GM19463 (cell line): Measurements from ENCODE around the gene CKS2.

Source experiments
- ATAC-seq: cut with Tn5 transposase; IDR thresholded peaks from one replicate; pipeline ENCODE4 v1.9.1; 2021; ENCODE audit warnings: mild to moderate bottlenecking, moderate library complexity; ENCODE audit not compliant: unreplicated experiment

Gene CKS2

DNA sequence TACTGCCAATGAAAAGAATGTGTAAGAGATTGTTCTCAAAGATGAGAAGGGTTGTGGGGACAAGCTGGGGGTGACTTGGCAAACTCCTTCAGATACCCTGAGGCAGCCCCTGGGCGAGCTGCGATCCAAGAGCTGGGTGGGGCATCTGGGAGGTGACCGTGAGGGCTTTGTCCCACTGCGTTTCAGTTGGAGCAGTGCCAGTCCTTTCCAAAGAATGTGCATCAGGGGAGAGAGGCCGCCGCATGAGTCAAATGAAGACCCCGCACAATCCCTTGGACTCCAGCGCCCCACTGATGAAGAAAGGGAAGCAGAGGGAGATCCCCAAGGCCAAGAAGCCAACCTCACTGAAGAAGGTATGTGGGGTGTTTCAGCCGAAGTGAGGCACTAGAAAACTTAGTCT is 35.7 kb downstream of the CKS2 start:
- no peak for ATAC-seq

DNA sequence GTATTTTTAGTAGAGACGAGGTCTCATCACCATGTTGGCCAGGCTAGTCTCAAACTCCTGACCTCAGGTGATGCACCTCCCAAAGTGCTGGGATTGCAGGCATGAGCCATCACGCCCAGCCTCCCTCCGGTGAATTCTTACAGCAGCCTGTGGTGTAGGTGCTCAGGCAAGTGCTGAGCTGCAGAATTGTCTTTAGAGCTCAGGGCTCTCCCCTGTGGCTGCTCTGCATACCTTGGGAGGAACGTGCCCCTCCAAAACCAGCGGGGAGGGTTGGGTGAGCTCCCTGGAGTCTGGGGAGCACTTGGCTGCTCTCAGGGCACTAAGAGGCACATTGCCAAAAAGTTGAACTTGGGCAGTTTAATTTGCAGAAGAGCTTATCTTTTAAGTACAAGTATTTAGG is 36.7 kb downstream of the CKS2 start:
- no peak for ATAC-seq

DNA sequence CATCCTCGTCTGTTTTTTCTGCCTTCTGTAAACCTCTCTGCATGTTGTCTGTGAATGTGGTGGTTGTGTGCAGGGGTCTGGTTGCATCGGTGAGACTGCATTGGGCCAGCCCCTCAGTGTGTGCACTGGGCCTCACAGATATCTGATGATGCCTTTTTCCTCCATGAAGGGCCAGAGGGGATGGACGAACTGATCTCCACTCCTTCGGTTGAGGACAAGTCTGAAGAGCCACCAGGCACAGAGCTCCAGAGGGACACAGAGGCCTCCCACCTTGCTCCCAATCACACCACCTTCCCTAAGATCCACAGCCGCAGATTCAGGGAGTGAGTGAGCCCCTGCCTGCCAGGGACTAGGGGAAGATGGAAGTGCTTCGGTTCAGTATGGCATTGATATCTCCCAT is 38.6 kb downstream of the CKS2 start:
- no peak for ATAC-seq

DNA sequence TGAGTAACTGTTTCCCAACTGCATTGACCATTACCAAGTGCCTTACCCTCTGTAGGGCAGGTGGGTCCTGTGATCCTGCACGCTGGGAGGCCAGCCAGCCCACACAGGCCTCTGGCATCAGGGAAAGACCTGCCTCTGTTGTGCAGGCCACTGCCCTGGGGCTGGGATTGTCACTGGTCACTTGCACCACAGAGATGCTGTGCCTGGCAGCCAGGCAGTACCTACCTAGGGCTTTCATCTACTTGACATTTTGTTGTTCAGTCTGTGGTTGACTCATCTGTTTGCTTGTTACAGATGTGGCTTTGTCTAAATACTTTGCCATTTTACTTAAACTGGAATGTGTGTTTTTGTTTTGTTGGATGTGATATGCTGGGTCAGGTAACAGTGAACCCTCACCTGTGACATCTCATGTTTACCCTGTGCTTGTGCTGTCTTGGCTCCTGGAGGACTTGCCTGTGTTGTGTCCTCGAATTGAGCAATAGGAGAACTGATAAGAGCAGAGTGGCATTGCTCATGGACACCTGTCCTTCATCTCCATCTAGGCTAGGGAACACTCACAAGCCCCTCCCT is 40.1 kb downstream of the CKS2 start:
- ATAC-seq: no peak

DNA sequence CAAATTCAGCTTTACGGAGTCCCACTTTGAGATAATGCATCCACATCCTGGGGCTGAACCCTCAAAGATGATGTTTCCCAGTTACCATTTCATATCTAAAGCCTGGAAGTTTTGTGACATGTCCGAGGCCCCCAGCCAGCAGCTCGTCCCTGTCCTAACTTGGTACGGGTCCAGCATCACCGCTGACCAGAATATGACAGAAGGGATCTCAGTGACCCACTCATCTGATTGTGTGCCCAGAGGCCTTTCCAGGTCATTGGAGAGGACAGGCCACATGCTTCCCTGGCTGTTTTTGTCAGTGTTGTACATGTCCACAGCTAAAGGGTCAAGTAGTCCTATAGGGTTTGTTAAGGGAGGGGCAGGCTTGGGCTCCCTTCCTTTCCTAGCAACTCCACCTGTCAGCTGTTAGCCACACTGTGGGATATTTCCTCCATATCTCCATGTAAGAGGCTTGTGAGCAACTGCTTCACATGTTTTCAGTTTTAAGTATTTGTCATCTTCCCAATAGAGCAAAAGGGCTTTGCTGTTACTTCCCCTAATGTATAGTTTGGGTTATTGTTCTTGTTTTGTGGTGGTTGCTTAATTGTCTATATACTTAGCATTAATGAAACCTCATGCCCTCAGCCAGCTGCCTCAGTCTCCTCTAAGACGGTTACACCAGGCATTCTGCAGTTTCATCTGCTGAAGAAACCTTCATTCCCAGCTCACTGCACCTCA is 40.7 kb downstream of the CKS2 start:
- no peak for ATAC-seq

DNA sequence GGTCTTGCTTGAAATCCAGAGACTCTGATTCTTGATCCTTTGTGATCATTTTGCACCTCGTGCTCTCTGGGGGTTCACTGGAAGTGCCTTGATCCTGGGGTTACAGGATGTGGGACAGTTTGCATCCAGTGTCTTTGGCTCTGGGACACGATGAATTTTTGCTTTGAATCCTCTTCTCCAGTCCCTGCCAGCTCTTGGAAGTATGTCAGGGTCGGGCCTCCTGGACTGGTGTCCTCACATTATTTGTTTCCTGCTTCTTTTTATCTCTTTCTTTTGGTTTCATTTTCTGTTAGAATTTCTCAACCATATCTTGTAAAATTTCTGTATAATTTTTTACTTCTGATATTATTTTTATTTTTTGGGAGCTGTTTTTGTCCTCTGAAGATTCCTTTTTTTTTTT is 41.5 kb downstream of the CKS2 start:
- no peak for ATAC-seq

DNA sequence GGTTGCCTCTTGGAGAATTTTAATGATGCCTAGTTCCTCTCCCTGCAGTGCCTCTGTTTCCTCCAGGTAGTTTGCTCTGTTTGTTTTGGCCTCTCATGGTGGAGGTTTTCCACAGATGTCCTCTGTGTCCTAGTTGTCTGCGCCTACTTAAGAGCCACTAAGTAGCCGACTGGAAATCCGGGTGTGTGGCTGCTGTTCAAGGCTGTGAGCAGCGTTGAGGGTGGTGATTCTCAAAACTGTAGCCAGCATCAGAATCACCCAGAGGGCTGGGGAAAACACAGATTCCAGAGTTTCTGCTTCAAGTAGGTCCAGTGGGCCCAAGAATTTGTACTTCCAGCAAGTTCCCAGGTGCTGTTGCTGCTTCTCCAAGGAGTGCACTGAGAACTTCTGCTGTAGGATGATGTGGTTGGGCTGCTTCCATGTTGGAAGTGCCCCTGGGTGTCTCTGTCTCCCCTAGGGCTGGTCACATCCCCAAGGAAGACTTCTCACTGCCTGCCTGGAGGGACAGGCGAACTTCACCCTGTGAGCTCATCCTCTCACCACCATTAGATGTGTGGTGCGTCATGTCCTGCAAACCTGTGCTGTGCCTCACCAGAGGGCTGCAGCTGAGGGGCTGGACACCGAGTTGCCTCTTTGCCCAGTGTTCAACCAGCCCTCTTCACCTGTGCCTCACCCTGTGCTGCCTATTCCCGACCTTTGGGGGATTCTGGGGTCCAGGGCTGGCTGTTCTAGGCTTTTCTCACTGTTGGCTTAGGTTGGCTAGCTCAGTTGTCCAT is 42.1 kb downstream of the CKS2 start:
- no peak for ATAC-seq

DNA sequence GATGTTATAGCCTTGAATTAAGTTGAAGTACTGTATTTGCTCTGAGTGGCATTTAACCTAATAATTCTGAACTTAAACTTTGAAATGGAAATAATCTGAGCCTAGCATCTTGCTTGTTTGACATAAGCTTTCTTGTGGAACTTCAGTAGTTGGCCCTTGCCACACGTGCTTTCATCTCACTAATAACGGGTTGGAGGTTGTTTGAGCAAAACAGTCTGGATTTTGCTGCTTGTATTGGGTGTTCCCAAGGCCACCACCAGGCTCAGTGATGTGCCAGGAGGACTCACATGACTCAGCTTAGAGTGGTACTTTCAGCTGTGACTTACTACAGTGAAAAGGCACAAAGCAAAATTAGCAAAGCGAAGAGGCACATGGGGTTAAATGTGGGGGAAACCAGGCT is 43.0 kb downstream of the CKS2 start:
- ATAC-seq: no peak

DNA sequence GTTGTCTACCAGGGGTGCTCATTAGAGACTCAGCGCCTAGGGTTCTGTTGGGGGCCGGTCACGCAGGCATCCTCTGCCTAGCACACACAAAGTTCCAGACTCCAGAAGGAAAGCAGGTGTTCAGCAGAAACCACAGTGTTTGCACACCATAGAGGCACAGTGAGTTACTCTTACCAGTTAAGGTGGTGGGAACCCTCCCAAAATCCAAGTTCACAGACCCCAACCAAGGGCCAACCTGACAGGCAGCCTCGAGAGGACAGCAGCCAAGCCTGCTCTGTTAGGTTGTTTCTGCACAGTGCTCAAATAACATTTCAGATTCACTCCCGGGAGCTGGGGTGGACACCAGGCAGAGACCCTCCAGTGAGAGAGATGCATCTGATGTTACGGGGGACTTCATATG is 43.5 kb downstream of the CKS2 start:
- no peak for ATAC-seq

DNA sequence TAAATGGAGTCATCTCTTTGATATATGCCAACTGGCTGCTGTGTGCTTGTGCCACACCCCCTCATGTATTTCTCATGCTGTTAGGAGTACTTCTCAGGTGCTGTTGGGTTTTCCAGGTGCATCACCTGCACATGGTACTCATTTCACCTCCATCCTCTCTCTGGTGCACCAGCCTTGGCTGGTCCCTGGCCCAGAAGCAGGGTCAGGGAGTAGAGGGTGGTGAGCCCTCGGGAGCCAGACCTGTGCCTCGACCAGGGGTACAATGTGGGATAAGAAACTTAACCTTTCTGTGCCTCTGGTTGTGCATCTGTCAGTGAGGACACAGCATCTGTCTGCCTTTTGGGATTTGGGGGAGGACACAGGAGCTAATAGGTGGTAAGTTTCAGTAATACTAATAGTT is 45.8 kb downstream of the CKS2 start:
- no peak for ATAC-seq

DNA sequence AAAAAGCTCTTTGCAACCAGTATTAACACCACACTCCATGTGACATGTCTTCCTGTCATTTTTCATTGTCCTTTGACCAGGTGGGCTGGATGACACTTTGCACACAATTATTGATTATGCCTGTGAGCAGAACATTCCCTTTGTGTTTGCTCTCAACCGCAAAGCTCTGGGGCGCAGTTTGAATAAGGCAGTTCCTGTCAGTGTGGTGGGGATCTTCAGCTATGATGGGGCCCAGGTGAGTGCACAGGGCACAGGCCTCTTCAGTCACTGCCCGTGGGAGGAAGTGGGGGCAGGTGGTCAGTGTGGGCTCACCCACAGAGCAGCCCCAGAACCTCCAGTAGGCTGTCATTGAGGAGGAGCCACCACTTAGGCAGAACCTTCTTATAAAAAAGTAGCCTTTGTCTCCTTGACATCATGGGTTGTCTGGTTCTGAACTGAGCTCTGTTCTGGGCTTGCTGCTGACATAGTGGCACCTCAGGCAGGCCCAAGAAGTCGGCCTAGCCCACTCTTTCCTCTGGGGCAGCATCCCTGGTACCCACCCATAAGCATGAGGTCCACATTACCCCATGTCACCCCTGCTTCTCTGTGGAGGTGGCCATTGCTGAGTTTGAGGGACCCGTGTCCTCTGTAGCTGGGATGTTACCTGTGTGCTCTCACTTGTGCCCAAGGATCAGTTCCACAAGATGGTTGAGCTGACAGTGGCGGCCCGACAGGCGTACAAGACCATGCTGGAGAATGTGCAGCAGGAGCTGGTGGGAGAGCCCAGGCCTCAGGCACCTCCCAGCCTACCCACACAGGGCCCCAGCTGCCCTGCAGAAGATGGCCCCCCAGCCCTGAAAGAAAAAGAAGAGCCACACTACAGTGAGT is 46.6 kb downstream of the CKS2 start:
- ATAC-seq: no peak

DNA sequence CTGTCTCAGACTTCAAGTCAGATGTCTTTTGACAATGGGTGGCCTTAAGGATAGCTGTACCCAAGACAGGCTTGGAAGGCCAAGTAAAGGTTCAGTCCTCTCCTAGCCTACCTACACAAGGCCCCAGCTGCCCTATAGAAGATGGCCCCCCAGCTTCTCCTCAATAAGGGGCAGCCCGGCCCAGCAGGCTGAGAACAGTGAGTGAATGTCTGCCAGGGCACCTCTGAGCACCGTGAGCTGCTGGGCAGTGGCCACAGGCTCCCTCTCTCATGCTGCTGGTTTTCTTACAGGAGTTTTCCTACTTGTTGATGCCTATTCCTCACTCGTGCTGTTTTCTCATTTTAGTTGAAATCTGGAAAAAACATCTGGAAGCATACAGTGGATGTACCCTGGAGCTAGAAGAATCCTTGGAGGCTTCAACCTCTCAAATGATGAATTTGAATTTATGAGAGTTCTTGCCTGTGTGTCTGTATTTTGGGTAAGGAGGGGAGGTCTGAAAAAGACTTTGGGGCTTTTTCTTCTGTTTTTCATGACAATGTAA is 47.5 kb downstream of the CKS2 start:
- ATAC-seq: no peak

DNA sequence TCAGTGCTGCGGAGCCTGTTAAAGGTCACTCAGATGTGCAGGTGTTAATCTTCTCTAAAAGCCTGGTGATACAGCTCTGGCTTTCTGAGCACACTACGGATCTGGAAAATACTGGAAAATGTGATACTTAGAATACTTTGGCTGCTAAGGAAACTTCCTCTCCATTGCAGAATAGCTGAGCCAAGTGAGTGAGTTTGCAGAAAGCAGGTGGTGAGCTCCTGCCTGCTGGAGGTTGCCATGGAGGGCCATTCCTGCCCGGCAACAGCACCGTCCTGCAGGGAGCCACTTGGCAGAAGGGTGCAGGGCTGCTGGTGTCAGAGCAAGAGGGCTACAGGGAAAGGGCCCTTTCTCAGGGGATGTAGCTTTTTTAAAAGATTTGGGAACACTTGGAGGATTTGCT is 48.0 kb downstream of the CKS2 start:
- no peak for ATAC-seq

DNA sequence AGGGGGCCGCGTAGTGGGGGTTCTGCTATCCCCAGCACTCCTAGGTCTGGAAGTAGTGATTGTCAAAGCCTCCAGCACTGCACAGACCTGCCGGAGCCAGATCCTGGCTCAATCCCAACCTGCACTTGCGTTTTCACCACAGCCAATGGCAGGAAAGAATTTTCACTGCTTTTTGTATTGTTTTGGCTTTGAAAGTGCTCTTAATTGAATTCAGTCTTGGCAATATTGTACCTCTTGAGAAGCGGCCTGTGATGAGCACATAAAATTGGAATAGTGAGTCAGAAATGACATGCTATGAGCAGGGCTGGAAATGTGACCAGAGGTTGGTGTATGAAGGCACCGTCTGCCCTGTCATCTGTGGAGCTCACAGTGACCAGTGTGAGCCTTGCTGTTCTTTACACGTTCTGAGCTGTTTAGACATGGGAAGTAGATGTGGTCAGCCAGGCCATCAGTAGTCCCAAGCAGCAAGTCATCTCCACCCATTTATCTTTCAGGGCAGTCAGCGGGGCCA is 48.8 kb downstream of the CKS2 start:
- ATAC-seq: no peak

DNA sequence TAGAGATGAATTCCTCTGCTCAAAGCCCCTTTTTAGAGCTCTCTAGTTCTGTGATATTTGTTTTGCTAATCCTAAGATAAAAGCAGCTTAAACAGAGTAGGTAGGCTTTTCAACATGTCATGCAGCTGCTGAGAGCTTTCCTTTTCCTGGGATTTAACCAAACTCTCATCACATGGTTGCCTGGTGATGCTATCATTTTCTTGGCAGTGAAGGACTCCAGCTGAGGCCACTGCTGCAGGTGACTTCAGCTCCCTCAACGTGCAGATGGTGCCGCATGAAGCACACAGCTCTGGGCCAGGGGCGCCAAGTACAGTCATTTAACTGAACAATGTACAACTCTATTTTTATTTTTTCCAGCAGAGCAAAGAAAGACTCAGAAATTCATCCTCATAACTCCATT is 49.5 kb downstream of the CKS2 start:
- ATAC-seq: no peak

DNA sequence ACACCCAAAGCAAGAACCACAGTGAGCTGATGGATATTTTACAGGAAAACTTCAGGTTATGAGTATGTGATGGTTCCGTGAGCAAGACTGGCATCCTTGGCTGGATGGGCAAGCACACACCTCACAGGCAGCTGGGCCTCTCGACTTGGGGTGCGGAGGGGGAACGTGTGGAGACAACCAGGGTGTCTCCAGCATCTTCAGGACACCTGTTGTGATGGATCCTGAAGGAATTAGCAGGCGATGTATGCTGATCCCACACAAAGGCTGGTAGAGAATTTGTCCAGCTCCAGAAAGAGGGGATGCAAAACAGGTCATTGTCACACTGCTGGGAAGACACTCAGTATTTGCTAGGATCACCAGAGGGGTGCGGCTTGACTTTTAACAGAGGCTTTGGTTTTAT is 50.0 kb downstream of the CKS2 start:
- no peak for ATAC-seq

DNA sequence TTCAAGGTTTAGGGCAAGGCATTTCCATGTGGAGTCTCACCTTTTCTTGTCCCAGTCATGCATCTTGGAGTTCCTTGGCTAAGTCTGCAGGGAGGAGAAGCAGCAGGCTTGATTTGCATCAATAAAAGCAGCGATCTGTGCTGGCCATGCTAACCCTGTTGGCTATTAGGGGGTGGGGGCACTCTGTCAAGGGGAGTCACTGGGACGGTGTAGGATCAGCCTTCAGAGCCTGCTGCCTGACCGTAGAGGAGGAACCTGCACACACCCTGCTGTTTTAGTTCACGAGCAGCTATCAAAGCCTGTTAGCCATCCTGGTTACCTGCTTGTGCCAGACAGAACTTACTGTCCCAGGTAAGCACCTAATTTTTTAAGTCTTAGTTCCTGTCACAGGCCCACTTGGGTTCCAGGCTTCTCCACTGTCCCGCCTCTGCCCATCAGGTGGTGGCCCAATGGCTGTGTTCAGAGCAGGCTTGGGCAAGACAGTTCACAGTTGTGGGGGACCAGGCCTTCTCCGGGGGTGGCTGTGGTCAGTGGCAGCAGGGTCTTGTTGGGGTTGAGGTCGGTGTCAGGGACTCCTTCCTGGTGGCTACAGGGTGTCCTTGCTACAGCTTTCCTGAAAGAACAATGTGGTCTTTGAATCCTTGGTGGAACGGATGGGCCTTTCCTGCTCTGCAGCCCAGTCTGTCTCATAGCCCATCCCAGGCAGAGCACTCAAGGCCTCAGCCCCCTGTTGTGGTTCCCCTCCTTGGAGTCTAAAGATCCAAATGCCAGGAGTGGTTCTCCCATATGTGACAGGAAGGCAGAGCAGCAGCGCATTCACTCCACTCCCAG is 51.0 kb downstream of the CKS2 start:
- no peak for ATAC-seq

DNA sequence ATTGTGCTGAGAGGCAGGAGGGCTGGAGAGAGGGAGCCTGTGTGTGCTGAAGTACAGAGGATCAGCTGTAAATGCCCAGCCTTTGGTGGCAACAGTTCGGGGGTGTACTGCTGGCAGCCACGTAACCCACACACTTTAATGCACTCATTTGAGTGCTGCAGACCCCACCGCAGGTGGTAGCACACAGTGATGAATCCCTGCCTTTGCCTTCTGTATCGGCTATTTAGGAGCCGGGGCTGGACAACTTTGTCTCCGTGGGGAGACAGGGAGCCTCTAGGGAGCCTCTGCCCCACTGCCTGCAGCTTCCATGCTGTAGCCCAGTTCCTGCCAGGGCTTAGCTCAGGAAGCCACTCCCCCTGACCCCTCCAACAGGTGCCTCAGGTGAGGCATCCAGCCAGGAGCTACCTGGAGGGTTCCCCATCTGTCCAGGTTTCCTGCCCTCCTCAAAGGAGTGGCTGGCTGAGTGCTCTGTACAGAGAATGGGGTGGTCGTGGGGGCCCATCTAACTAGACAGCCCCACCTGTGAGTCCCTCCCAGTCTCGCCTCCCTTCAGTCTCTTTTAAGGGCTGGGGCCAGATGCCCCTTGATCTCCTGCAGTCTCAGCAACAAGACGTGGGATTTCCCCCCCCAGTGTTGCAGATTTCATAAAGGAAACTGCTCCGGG is 51.8 kb downstream of the CKS2 start:
- ATAC-seq: no peak

DNA sequence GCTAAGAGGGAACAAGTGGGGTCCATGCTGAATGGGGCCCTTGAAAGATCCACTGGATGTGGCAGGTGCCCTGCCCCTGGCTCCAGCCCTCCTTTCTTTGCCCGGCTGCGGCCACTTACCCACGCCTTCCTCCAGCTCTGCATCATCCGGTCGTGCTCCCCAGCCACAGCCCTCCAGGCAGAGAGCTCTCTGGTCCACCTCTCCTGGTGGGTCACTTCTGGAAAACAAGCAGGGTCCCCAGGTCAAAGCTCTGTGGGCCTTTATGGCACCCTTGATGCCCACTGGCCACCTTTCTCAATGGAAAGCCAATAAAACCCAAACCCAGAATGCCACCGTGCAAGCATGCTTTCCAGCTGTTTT is 52.3 kb downstream of the CKS2 start:
- no peak for ATAC-seq
